Testis (tissue), 2 donors: Measurements from ENCODE around the gene FBXL7.

ENCODE experiments used
- POLR2A ChIP-seq: fragments of 450-650 bp; IDR thresholded peaks from one replicate; pipeline ENCODE4 v1.6.1; 2017; ENCODE audit warnings: antibody characterized with exemption, mild to moderate bottlenecking, moderate library complexity
- TF ChIP-seq, protein P1 (sequence below), 3 experiments: fragments of 450-650 bp in 2 of 3; fragments of 200-600 bp in 1 of 3; sonication (generic) in 1 of 3; IDR thresholded peaks; one replicate each; pipeline ENCODE4 v1.5.1; 2016 to 2019; ENCODE audit warnings: antibody characterized with exemption in 3 of 3, mild to moderate bottlenecking in 2 of 3, moderate library complexity in 1 of 3

DNA sequence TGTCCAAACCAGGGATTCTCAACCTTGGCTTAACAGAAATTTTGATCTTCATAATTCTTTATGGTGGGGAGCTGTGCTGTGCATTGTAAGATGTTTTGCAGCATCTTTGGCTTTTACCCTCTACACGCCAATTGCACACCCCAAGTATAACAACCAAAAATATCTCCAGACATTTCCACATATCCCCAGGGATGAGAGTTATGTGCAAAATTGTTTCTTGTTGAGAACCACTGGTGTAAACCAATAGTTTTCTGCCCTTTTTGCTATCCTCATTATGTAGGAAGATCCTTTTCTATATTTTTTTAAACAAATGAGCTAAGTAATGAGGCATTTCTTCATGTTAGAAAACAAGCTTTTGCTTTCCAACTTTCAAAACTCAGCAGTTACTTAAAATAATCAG lies 189.9 kb downstream of the FBXL7 start:
- TF ChIP-seq, protein P1, sequence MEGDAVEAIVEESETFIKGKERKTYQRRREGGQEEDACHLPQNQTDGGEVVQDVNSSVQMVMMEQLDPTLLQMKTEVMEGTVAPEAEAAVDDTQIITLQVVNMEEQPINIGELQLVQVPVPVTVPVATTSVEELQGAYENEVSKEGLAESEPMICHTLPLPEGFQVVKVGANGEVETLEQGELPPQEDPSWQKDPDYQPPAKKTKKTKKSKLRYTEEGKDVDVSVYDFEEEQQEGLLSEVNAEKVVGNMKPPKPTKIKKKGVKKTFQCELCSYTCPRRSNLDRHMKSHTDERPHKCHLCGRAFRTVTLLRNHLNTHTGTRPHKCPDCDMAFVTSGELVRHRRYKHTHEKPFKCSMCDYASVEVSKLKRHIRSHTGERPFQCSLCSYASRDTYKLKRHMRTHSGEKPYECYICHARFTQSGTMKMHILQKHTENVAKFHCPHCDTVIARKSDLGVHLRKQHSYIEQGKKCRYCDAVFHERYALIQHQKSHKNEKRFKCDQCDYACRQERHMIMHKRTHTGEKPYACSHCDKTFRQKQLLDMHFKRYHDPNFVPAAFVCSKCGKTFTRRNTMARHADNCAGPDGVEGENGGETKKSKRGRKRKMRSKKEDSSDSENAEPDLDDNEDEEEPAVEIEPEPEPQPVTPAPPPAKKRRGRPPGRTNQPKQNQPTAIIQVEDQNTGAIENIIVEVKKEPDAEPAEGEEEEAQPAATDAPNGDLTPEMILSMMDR (IDR thresholded peaks at IDR 0.05): no peak
- TF ChIP-seq POLR2A: no peak
